IMR-90 (cell line): ENCODE data around the gene WDR48. TPM values are rescaled to one million over a fixed set of nuclear protein-coding genes. Genes with fewer than 3 reads are reported as not detected.

ENCODE experiments used
- ATAC-seq: fragments of 200-7000 bp; cut with Tn5 transposase; 2 replicates; pipeline ENCODE4 v1.9.1; 2020; ENCODE audit warnings: low read depth, mild to moderate bottlenecking, moderate library complexity
- BruUV-seq: library from RNA; stranded (reverse); fragments of 400-500 nt; replicated peaks from 2 replicates; lab custom pipeline; 2021; lab: Mats Ljungman, UMichigan
- CTCF ChIA-PET: fragments of 300-600 bp; formaldehyde crosslinking; extraction: SDS; loops from one replicate; lab custom pipeline; 2021; ENCODE audit warnings: antibody characterized with exemption; lab: Yijun Ruan, JAX
- POLR2A ChIA-PET: fragments of 300-600 bp; sonication (Branson Sonifier 250); formaldehyde crosslinking; loops from one replicate; lab custom pipeline; 2022; ENCODE audit warnings: antibody characterized with exemption; ENCODE audit not compliant: unreplicated experiment; lab: Charles Lee
- DNase-seq: peaks from one replicate; pipeline ENCODE4 v3.0.0; 2013
- H2AFZ ChIP-seq: replicated peaks from 2 replicates; pipeline ENCODE3; 2013; ENCODE audit warnings: low read length, mild to moderate bottlenecking; ENCODE audit not compliant: poor library complexity
- H2AK5ac ChIP-seq: 2 replicates; pipeline ENCODE4 v1.6.1; 2013; ENCODE audit warnings: low read depth, low read length, inconsistent platforms
- H2AK9ac ChIP-seq: replicated peaks from 2 replicates; pipeline ENCODE3; 2013; ENCODE audit warnings: mild to moderate bottlenecking, low read depth, low read length, moderate library complexity; ENCODE audit not compliant: poor library complexity
- H2BK120ac ChIP-seq: 2 replicates; pipeline ENCODE4 v1.6.1; 2013; ENCODE audit warnings: low read depth, low read length, inconsistent platforms
- H2BK15ac ChIP-seq: 3 replicates; pipeline ENCODE4 v1.6.1; 2013; ENCODE audit warnings: low read depth, low read length, inconsistent platforms
- H2BK20ac ChIP-seq: 2 replicates; pipeline ENCODE4 v1.6.1; 2013; ENCODE audit warnings: low read depth, mild to moderate bottlenecking, inconsistent platforms, low read length, moderate library complexity
- H2BK5ac ChIP-seq: 2 replicates; pipeline ENCODE4 v1.6.1; 2013; ENCODE audit warnings: mild to moderate bottlenecking, low read depth, low read length, inconsistent platforms; ENCODE audit not compliant: poor library complexity, severe bottlenecking
- H3K14ac ChIP-seq: replicated peaks from 2 replicates; pipeline ENCODE4 v1.6.1; 2013; ENCODE audit warnings: low read depth, low read length, inconsistent platforms
- H3K18ac ChIP-seq: 2 replicates; pipeline ENCODE4 v1.6.1; 2013; ENCODE audit warnings: low read depth, low read length, control low read depth
- H3K23ac ChIP-seq: 2 replicates; pipeline ENCODE4 v1.6.1; 2013; ENCODE audit warnings: low read depth, low read length, inconsistent platforms
- H3K27ac ChIP-seq: 2 replicates; pipeline ENCODE4 v1.5.1; 2013; ENCODE audit warnings: mild to moderate bottlenecking, control low read depth, low read length; ENCODE audit not compliant: insufficient read depth
- H3K27me3 ChIP-seq: 2 replicates; pipeline ENCODE4 v1.6.1; 2013; ENCODE audit warnings: low read length; ENCODE audit not compliant: control insufficient read depth, insufficient read depth
- H3K36me3 ChIP-seq: 2 replicates; pipeline ENCODE4 v1.6.1; 2013; ENCODE audit warnings: low read length, mixed read lengths; ENCODE audit not compliant: control insufficient read depth, insufficient read depth
- H3K4ac ChIP-seq: 2 replicates; pipeline ENCODE4 v1.6.1; 2013; ENCODE audit warnings: low read depth, low read length, inconsistent platforms
- H3K4me1 ChIP-seq: 2 replicates; pipeline ENCODE4 v1.6.1; 2013; ENCODE audit warnings: low read length, mixed read lengths; ENCODE audit not compliant: control insufficient read depth, insufficient read depth
- H3K4me2 ChIP-seq: 2 replicates; pipeline ENCODE4 v1.6.1; 2013; ENCODE audit warnings: low read depth, mild to moderate bottlenecking, control low read depth, low read length, moderate library complexity
- H3K4me3 ChIP-seq: 2 replicates; pipeline ENCODE4 v1.5.1; 2013; ENCODE audit warnings: low read depth, mild to moderate bottlenecking, control low read depth, low read length, moderate library complexity; ENCODE audit not compliant: insufficient read depth
- H3K56ac ChIP-seq: 2 replicates; pipeline ENCODE4 v1.6.1; 2013; ENCODE audit warnings: low read length, inconsistent platforms; ENCODE audit not compliant: insufficient read depth; ENCODE audit errors: extremely low read depth
- H3K79me1 ChIP-seq, 2 experiments: 2 replicates each; pipeline ENCODE4 v1.6.1; 2013; ENCODE audit warnings: low read length in 2 of 2, inconsistent platforms in 1 of 2, low read depth in 1 of 2
- H3K9ac ChIP-seq: 2 replicates; pipeline ENCODE4 v1.6.1; 2013; ENCODE audit warnings: low read depth, low read length, control low read depth
- H3K9me1 ChIP-seq: 2 replicates; pipeline ENCODE4 v1.6.1; 2013; ENCODE audit warnings: low read length, inconsistent platforms; ENCODE audit not compliant: insufficient read depth
- H3K9me3 ChIP-seq: 2 replicates; pipeline ENCODE4 v1.6.1; 2013; ENCODE audit warnings: low read length; ENCODE audit not compliant: control insufficient read depth, insufficient read depth
- H4K20me1 ChIP-seq: 2 replicates; pipeline ENCODE4 v1.6.1; 2013; ENCODE audit warnings: low read length, inconsistent platforms; ENCODE audit not compliant: insufficient read depth
- H4K5ac ChIP-seq: 2 replicates; pipeline ENCODE4 v1.6.1; 2013; ENCODE audit warnings: mild to moderate bottlenecking, low read depth, low read length, control low read depth
- H4K8ac ChIP-seq, 2 experiments: 2 replicates each; pipeline ENCODE4 v1.6.1; 2013; ENCODE audit warnings: low read depth in 2 of 2, low read length in 2 of 2, control low read depth in 1 of 2, inconsistent platforms in 1 of 2
- H4K91ac ChIP-seq: 2 replicates; pipeline ENCODE4 v1.6.1; 2013; ENCODE audit warnings: low read depth, low read length, inconsistent platforms; ENCODE audit not compliant: insufficient read depth
- CTCF ChIP-seq: conservative IDR thresholded peaks from 2 replicates; pipeline ENCODE4 v1.5.1; 2012; ENCODE audit warnings: mild to moderate bottlenecking, low read depth, low read length, improper control_type of control experiment
- ELK1 ChIP-seq: fragments of 150-350 bp; IDR thresholded peaks from 2 replicates; pipeline ENCODE4 v1.6.1; 2016; ENCODE audit warnings: low read depth, mild to moderate bottlenecking, low read length, moderate library complexity, borderline replicate concordance
- SMC3 ChIP-seq: fragments of 150-350 bp; IDR thresholded peaks from 2 replicates; pipeline ENCODE4 v1.6.1; 2016; ENCODE audit warnings: low read depth, mild to moderate bottlenecking, antibody characterized with exemption, low read length, moderate library complexity
- WGBS, 2 experiments: methylation state at CpG; one replicate each; pipeline versions ENCODE4 v1.1.5 to v1.1.7; 2013; ENCODE audit warnings: missing lambda C conversion rate in 2 of 2; ENCODE audit not compliant: insufficient read length in 1 of 2; ENCODE audit errors: extremely low coverage in 2 of 2; 5-methylcytosine and 5-hydroxymethylcytosine counted together
- dilution Hi-C: fragments of 300-500 bp; cut with HindIII; formaldehyde crosslinking; loops from one replicate; pipeline ENCODE4 v1.14.3; 2018; ENCODE audit warnings: low sequenced_read_pairs; ENCODE audit not compliant: unreplicated experiment
- in situ Hi-C: fragments of 300-500 bp; cut with MboI; formaldehyde crosslinking; loops from 3 replicates; pipeline ENCODE4 v1.14.3; 2019; ENCODE audit warnings: low sequenced_read_pairs, inconsistent platforms, mixed read lengths
- intact Hi-C: fragments of 100-400 bp; cut with micrococcal nuclease; formaldehyde crosslinking; loops from 2 replicates; pipeline ENCODE4 v1.10.0; 2022
- polyA plus RNA-seq, 3 experiments: library from polyadenylated mRNA; depleted of rRNA; stranded (reverse); fragments of >200 nt; gene quantifications; 2 replicates each; pipeline ENCODE4 v1.2.3, GENCODE V29; 2012; ENCODE audit warnings: low replicate concordance in 1 of 3
- total RNA-seq: library from RNA; depleted of rRNA; stranded (reverse); fragments of >200 nt; gene quantifications from 2 replicates; pipeline ENCODE4 v1.2.3, GENCODE V29; 2012

The WDR48 gene
- total and polyA plus RNA-seq, 2 of the 4 experiments (the other 2 are of a cell fraction) = 14.4 to 41.2 TPM

DNA sequence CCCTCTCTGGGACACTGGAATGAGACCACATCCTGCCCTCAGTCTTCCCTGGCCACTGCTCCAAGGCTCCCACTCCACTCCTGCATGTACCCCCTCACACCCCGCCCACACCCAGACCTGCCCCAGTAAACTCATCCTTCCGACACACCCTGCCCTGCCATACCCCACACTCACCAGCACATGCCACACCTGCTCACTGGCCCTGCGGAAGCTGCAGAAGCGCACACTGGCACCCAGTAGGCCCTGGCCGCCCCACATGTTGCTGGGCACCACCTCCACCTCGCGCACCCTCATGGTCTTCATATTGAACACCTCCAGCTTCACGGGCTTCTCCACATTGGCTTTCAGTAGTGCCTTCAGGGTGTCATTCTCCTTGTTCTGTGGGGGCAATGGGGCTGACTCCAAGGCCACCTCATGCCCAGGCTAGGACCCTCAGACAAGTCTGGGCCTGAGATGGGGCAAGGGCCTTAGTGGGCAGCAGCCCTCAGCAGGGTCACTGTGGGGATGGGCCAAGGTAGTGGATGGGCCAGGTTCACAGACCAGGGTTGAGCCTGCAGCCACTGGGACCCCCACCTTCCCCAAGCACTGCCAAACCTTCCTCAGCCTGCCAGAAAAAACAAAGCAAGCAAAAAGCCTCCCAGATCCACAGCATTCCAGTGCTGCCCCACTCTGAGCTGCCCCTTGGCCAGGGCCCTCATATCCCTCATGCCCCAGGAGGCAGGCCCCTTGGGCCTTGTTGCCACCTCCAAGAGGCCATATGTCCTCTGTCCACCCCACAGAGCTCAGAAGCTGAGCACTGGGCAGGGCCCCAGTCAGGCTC is 50.9 kb downstream of the WDR48 start:
- H3K36me3 ChIP-seq = peaks cover 28% of the 10 kb centered on the region
- H2AK5ac ChIP-seq = no peak overlapping the region
- ATAC-seq (no peak), DNase-seq (no peak)
- BruUV-seq = no TSS peak
- no peak overlapping the region for H3K4me3 ChIP-seq
- no peak overlapping the region for H3K9ac ChIP-seq
- no peak overlapping the region for H2AK9ac ChIP-seq
- H3K9me3 ChIP-seq = no peaks in the 10 kb centered on the region
- H2BK15ac ChIP-seq = no peak overlapping the region
- intact Hi-C loops = no loop called here
- TF ChIP-seq ELK1 = no peak
- TF ChIP-seq CTCF = no peak
- TF ChIP-seq SMC3 = no peak
- H3K23ac ChIP-seq = no peak overlapping the region
- peaks cover 17 to 65% of the 10 kb centered on the region in 2 experiments for H3K79me1 ChIP-seq
- H3K18ac ChIP-seq = no peak overlapping the region
- dilution Hi-C loops = no loop called here
- no peak overlapping the region for H2BK5ac ChIP-seq
- peaks cover 8% of the 10 kb centered on the region for H3K9me1 ChIP-seq
- H4K8ac ChIP-seq = no peak overlapping the region
- no peak overlapping the region for H2BK20ac ChIP-seq
- WGBS, 2 experiments = 100% methylated on average over 3 of the region's 8 CpGs; no CpG with 5 or more reads in 1 of the 2 experiments
- peaks cover 59% of the 10 kb centered on the region for H4K20me1 ChIP-seq
- H3K14ac ChIP-seq = no peak overlapping the region
- no peak overlapping the region for H2BK120ac ChIP-seq
- ChIA-PET POLR2A (no interaction called here), CTCF (no interaction called here)
- H2AFZ ChIP-seq = no peak overlapping the region
- no peak overlapping the region for H3K27ac ChIP-seq
- H3K56ac ChIP-seq = no peak overlapping the region
- H3K4me1 ChIP-seq = peaks cover 4% of the 10 kb centered on the region; the same call in 1 of the 2 replicates
- no peak overlapping the region for H3K4me2 ChIP-seq
- H3K4ac ChIP-seq = no peak overlapping the region
- H4K91ac ChIP-seq = no peak overlapping the region
- no peaks in the 10 kb centered on the region for H3K27me3 ChIP-seq
- H4K5ac ChIP-seq = no peak overlapping the region
- in situ Hi-C loops = no loop called here
